ENCODE data around the gene TMEM151B.
A peak's percentile ranks its signal among the peaks of the same experiment; 100 is the strongest.

DNA sequence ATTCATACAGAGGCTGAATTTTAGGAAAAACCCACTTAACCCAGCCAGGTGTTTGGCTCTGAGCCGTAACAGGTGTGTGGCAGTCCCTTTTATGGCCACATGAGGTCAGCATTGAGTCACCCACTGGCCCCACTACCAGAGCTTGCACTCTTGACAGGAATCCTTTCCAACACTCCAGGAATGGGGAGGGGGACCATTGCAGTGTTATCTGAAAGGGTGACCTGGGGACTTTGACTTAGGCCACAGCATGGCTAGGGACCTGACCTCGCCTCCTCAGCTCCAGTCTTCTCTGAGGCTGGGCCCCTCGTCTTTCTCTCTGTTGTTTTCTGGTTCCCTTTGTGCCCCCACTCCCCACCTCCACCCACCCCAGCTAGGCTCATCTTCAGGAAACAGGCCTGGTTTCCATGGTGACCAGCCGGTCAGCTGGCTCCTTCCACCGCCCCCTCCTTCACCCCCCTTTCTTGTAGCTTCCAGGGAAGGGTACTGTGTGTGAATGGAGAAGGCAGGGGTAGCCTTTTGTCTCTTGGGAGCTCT lies 2.1 kb upstream of the TMEM151B start:
- TF ChIP-seq REST (IDR thresholded peaks at IDR 0.05; ENCODE audit: low read depth, low read length) = no peak
- TF ChIP-seq NRF1 (IDR thresholded peaks at IDR 0.05; ENCODE audit: low read depth, low read length) = no peak
- TF ChIP-seq CTCF (IDR thresholded peaks at IDR 0.05) = peak; percentile 98
- no peak for TF ChIP-seq TEAD4 (IDR thresholded peaks at IDR 0.05; ENCODE audit: borderline replicate concordance, insufficient read depth)
- TF ChIP-seq TCF12 (IDR thresholded peaks at IDR 0.05) = peak; percentile 8; the same call in 1 of the 2 replicates
- no peak for TF ChIP-seq POLR2AphosphoS5 (IDR thresholded peaks at IDR 0.05; ENCODE audit: low read depth, low read length)
